Measurements from ENCODE around the gene SLC19A2.
"Not testable (repeated sequence)": the region's sequence is repeated elsewhere in the genome, so short reads cannot be mapped to it uniquely, and the experiment has no call there.

Gene SLC19A2

GRCh38 chr1:169485431-169486280, at the start of gene SLC19A2:
TSS of gene SLC19A2 (minus strand) at chr1:169485944. CDS start at chr1:169485766, 178 bp downstream.
- TF ChIP-seq PPARA (CRISPR knock-in tag; IDR thresholded peaks at IDR 0.05; ENCODE audit: borderline replicate concordance) = no peak
- ATAC-seq = peak; percentile 99

GRCh38 chr1:169534653-169535052, 48.9 kb upstream of the SLC19A2 start:
- TF ChIP-seq CREB5 (CRISPR knock-in tag; IDR thresholded peaks at IDR 0.05; ENCODE audit: low read depth) = no peak
- no peak for TF ChIP-seq PPARA (CRISPR knock-in tag; IDR thresholded peaks at IDR 0.05; ENCODE audit: borderline replicate concordance)
- TF ChIP-seq ZFP30 (CRISPR knock-in tag; IDR thresholded peaks at IDR 0.05) = no peak
- no peak for TF ChIP-seq PATZ1 (CRISPR knock-in tag; IDR thresholded peaks at IDR 0.05; ENCODE audit: borderline replicate concordance)
- no peak for TF ChIP-seq ARNTL (CRISPR knock-in tag; IDR thresholded peaks at IDR 0.05; ENCODE audit: borderline replicate concordance, low read depth)
- TF ChIP-seq ZFP3 (CRISPR knock-in tag; IDR thresholded peaks at IDR 0.05) = no peak
- TF ChIP-seq RARB (CRISPR knock-in tag; IDR thresholded peaks at IDR 0.05) = no peak
- no peak for TF ChIP-seq POU6F1 (CRISPR knock-in tag; IDR thresholded peaks at IDR 0.05; ENCODE audit: borderline replicate concordance, low read depth)
- TF ChIP-seq GLIS3 (CRISPR knock-in tag; IDR thresholded peaks at IDR 0.05) = no peak
- TF ChIP-seq ZNF565 (CRISPR knock-in tag; conservative IDR thresholded peaks at IDR 0.05; ENCODE audit: low read depth) = no peak
- no peak for TF ChIP-seq ISL1 (CRISPR knock-in tag; IDR thresholded peaks at IDR 0.05)
- no peak for TF ChIP-seq ZNF70 (CRISPR knock-in tag; IDR thresholded peaks at IDR 0.05)
- no peak for TF ChIP-seq OSR1 (CRISPR knock-in tag; IDR thresholded peaks at IDR 0.05)

GRCh38 chr1:169533528-169534190, 47.9 kb upstream of the SLC19A2 start:
- ATAC-seq = not testable (repeated sequence)

More at GRCh38 chr1:169534653-169535052, 48.9 kb upstream of the SLC19A2 start:
- no peak for ATAC-seq

GRCh38 chr1:169530448-169530847, 44.7 kb upstream of the SLC19A2 start:
- no peak for ATAC-seq
- no peak for TF ChIP-seq BACH2 (CRISPR knock-in tag; IDR thresholded peaks at IDR 0.05; ENCODE audit: borderline replicate concordance)
- no peak for TF ChIP-seq ZFP30 (CRISPR knock-in tag; IDR thresholded peaks at IDR 0.05)
- no peak for TF ChIP-seq ZNF565 (CRISPR knock-in tag; conservative IDR thresholded peaks at IDR 0.05; ENCODE audit: low read depth)
- TF ChIP-seq GLIS3 (CRISPR knock-in tag; IDR thresholded peaks at IDR 0.05) = no peak
- no peak for TF ChIP-seq OSR1 (CRISPR knock-in tag; IDR thresholded peaks at IDR 0.05)
- no peak for TF ChIP-seq TSHZ2 (CRISPR knock-in tag; IDR thresholded peaks at IDR 0.05)
- TF ChIP-seq ZNF70 (CRISPR knock-in tag; IDR thresholded peaks at IDR 0.05) = no peak
- no peak for TF ChIP-seq CSDC2 (CRISPR knock-in tag; IDR thresholded peaks at IDR 0.05)
- no peak for TF ChIP-seq RARB (CRISPR knock-in tag; IDR thresholded peaks at IDR 0.05)
- no peak for TF ChIP-seq ISL1 (CRISPR knock-in tag; IDR thresholded peaks at IDR 0.05)
- no peak for TF ChIP-seq CSRNP3 (CRISPR knock-in tag; IDR thresholded peaks at IDR 0.05)

Measured in SK-N-SH treated with all-trans-retinoic acid at 6 μM for 48 hours (cell line).